ENCODE results near the gene WWP2. TPM values are rescaled to one million over a fixed set of nuclear protein-coding genes. Genes with fewer than 3 reads are reported as not detected.

WWP2 gene
- total and polyA plus RNA-seq, 7 donors: 12.2 to 26.0 (median 19.0) TPM

DNA sequence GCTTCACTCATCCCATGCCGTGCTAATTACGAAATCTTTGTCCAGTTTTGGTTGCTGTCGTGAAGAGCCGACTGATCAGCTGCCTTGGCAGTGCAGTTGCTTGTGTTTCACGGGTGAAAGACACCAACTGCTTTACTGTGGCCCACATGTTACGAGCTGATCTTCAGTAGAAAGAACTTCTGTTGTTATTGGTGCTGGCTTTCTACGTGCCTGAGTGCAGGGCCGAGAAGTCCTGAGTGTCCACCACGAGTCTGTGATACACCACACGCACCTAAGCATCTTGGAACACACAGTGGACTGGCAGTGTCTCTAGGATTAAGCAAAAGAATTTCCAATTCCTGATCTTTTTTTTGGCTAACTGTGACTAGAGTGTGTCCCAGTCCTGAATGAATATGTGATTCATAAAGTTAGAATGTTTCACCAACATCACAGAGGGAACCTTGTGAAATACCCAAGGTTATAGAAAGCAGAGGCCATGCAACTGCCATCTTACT lies 118.6 kb downstream of the WWP2 start:
- H3K36me3 ChIP-seq (ENCODE audit: insufficient read depth in 1 of 2, low read depth in 1 of 2): peaks cover 0 to 20% of the 10 kb centered on the region in 2 donors
- intact Hi-C loops (cut with DNase I): no loop called here
- H3K4me1 ChIP-seq: no peaks in the 10 kb centered on the region
- TF ChIP-seq CTCF (IDR thresholded peaks at IDR 0.05): no peak
- no peak overlapping the region for H3K4me3 ChIP-seq
- DNase-seq (no peak), ATAC-seq (peak in 3 of 4 donors; percentile 27 to 64 (median 58))
- H3K27me3 ChIP-seq (ENCODE audit: insufficient read depth in 3 of 3, low read length in 2 of 3): no peaks in the 10 kb centered on the region
- no peak overlapping the region for H3K27ac ChIP-seq
- H3K9me3 ChIP-seq: peaks cover 9% of the 10 kb centered on the region
- WGBS, 3 donors: 56 to 77% (median 56%) methylated on average over 10 of the region's 10 CpGs

DNA sequence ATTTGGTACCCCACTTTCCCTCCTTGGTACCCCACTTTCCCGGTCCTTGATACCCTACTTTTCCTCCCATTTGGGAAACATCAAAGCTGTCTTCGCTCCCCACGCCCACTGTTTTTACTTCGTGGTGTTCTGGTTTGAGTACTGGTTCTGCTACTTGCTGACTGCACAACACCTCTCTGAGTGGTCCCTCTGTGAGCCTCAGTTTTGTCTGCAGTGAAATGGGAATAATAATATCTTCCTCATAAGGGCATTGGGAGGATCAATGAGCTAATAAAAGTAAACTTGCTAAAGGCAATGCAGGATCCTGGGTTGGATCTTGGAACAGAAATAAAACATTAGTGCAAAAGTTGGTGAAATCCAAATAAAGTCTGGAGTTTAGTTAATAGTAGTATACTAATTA lies 119.0 kb downstream of the WWP2 start:
- Histone ChIP-seq H3K4me1 (no peaks in the 10 kb centered on the region), H3K9me3 (peaks cover 9% of the 10 kb centered on the region), H3K27ac (no peak overlapping the region), H3K27me3 (ENCODE audit: insufficient read depth in 3 of 3, low read length in 2 of 3) (no peaks in the 10 kb centered on the region), H3K4me3 (no peak overlapping the region), H3K36me3 (ENCODE audit: insufficient read depth in 1 of 2, low read depth in 1 of 2) (peaks cover 0 to 16% of the 10 kb centered on the region in 2 donors)
- ATAC-seq (no peak), DNase-seq (no peak)
- intact Hi-C loops (cut with DNase I): no loop called here
- WGBS, 3 donors: 91 to 97% (median 95%) methylated on average over 4 of the region's 4 CpGs
- no peak for TF ChIP-seq CTCF (IDR thresholded peaks at IDR 0.05)

- DNase-seq: no peak
- Histone ChIP-seq H3K36me3 (ENCODE audit: insufficient read depth in 1 of 2, low read depth in 1 of 2) (peaks cover 0 to 10% of the 10 kb centered on the region in 2 donors), H3K4me1 (no peaks in the 10 kb centered on the region), H3K27ac (no peak overlapping the region), H3K9me3 (no peaks in the 10 kb centered on the region), H3K27me3 (ENCODE audit: insufficient read depth in 3 of 3, low read length in 2 of 3) (no peaks in the 10 kb centered on the region), H3K4me3 (no peak overlapping the region)
- ATAC-seq: no peak
- intact Hi-C loops (cut with DNase I): no loop called here
- WGBS, 3 donors: 90 to 92% (median 91%) methylated on average over 5 of the region's 5 CpGs
- no peak for TF ChIP-seq CTCF (IDR thresholded peaks at IDR 0.05)
Measured at GRCh38 chr16:69883744-69884143, 121.6 kb downstream of the WWP2 start.

DNA sequence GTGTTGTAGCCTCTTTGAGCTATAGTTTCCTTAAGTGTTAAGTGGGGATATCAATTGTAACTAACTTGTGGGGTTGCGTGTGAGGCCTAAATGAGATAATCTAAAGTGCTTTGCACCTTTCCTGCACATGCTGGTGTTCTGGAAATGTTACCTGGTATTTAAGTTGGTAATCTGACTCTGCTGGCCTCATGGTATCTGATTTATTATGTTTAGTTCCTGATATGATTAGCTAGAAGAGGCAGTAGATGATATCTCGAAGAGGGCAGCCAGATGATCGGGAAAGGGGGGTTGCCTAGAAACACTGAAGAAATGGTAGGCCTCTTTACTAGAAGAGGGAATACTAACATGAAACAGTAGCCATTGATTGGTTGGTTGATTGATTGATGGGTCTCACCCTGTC lies 123.6 kb downstream of the WWP2 start:
- no peak overlapping the region for H3K27ac ChIP-seq
- H3K4me3 ChIP-seq: no peak overlapping the region
- H3K36me3 ChIP-seq (ENCODE audit: insufficient read depth in 1 of 2, low read depth in 1 of 2): peaks cover 0 to 23% of the 10 kb centered on the region in 2 donors
- ATAC-seq (no peak), DNase-seq (no peak)
- H3K27me3 ChIP-seq (ENCODE audit: insufficient read depth in 3 of 3, low read length in 2 of 3): no peaks in the 10 kb centered on the region
- intact Hi-C loops (cut with DNase I): no loop called here
- 97 to 100% (median 98%) methylated on average over 3 of the region's 3 CpGs for WGBS, 3 donors
- H3K4me1 ChIP-seq: no peaks in the 10 kb centered on the region
- no peak for TF ChIP-seq CTCF (IDR thresholded peaks at IDR 0.05)
- H3K9me3 ChIP-seq: no peaks in the 10 kb centered on the region

DNA sequence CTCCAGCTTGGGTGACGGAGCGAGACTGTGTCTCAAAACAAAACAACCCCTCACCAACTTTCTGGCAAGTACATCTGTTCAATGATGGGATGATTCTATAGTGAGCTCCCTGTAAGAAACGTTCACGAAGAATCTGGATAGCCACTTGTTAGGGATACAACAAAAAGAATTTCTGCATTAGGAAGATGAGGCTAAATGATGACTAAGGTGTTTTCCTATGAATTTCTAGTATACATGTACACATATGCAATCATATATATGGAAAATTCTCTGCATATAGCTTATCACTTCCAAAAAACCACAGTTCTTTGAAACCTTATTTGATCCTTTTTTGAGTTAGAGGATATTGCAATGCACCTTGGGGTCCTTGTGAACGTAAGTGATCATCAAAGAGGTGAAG lies 124.6 kb downstream of the WWP2 start:
- H3K4me3 ChIP-seq: no peak overlapping the region
- no peak overlapping the region for H3K27ac ChIP-seq
- no peaks in the 10 kb centered on the region for H3K4me1 ChIP-seq
- no peaks in the 10 kb centered on the region for H3K9me3 ChIP-seq
- H3K27me3 ChIP-seq (ENCODE audit: insufficient read depth in 3 of 3, low read length in 2 of 3): no peaks in the 10 kb centered on the region
- H3K36me3 ChIP-seq (ENCODE audit: insufficient read depth in 1 of 2, low read depth in 1 of 2): peaks cover 0 to 23% of the 10 kb centered on the region in 2 donors
- intact Hi-C loops (cut with DNase I): no loop called here
- DNase-seq (no peak), ATAC-seq (no peak)
- no peak for TF ChIP-seq CTCF (IDR thresholded peaks at IDR 0.05)
- WGBS, 3 donors: 96 to 97% (median 97%) methylated on average over 5 of the region's 5 CpGs

Data from psoas muscle (tissue), 8 donors.